GM19467 (cell line): ENCODE results near the gene NDOR1.
"Not testable (repeated sequence)": the region's sequence is repeated elsewhere in the genome, so short reads cannot be mapped to it uniquely, and the experiment has no call there.

ENCODE experiments used
- ATAC-seq: cut with Tn5 transposase; IDR thresholded peaks from one replicate; pipeline ENCODE4 v1.9.1; 2021; ENCODE audit warnings: mild to moderate bottlenecking, moderate library complexity; ENCODE audit not compliant: unreplicated experiment

Gene NDOR1

DNA sequence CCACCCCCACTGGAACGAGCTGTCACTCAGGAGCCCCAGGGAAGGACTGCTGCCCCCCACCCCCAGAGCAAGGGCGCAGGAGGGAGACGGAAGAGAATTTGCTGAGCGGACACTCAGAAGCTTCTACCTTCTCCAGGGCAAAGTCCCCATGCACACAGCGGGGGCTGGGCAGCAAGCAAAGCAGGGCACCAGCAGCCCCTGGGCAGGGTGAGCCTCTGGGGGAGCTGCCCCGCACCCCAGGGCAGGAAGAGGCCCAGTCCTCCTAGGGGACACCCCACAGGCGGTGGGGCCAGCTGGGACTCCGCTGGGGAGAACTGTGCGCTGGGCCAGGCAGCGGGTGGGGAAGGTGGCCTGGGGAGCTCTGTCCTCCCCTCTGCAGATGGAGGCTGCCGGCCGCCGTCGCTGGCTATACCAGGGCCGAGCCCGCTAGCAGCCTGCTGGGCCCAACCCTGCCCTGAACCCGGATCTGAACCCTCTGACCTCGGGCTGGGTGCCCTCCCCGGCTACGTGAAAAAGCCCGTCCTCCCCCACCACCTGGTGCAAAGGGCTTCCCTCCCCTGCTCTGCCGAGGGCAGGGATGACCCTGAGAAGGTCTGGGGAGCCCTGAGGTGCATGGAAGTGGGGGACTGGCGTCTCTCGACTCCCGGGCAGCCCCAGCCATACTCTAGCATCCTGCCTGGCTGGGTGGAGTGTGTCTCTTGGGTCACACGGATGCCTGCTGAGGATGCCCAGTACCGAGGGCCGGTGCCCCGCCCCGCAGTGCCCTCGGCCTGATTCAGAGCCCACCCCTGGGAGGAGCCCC is 24.6 kb downstream of the NDOR1 start:
- ATAC-seq = no peak

DNA sequence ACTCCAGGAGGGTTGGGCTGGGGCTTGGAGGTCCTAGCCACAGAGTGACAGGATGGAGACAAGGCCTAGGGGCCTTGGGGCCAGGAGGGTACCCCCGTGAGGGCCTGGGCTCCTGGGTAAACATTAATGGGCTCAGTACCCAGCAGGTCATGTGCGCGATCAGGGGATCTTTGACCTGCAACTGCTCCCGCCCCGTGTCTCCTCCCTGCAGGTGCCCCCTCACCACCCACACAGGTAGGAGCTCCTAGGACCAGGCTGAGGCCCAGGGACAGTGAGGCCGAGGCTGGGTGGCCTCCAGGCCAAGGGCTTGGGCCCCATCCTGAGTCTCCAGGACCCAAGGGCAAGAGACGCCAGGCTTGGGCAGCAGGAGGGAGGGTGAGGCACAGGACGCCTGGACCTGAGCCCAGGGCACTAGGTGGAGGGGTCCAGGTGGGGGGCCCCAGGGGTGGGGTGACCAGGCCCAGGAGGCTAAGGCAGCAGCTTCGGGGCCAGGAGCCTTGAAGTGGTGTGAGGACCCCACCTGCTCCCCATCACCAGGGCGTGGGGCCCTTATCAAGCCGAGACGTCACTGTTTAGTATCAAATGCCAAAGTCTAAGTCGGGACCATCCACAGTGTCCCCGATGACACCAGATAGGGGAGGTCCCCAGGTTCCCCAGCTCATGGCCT is 25.3 kb downstream of the NDOR1 start, which contains the start of gene SLC34A3:
Gene SLC34A3 (plus strand): TSS at position 197 of the 667 bp plus-strand sequence. CDS start 802 bp downstream, outside the sequence.
- no peak for ATAC-seq

DNA sequence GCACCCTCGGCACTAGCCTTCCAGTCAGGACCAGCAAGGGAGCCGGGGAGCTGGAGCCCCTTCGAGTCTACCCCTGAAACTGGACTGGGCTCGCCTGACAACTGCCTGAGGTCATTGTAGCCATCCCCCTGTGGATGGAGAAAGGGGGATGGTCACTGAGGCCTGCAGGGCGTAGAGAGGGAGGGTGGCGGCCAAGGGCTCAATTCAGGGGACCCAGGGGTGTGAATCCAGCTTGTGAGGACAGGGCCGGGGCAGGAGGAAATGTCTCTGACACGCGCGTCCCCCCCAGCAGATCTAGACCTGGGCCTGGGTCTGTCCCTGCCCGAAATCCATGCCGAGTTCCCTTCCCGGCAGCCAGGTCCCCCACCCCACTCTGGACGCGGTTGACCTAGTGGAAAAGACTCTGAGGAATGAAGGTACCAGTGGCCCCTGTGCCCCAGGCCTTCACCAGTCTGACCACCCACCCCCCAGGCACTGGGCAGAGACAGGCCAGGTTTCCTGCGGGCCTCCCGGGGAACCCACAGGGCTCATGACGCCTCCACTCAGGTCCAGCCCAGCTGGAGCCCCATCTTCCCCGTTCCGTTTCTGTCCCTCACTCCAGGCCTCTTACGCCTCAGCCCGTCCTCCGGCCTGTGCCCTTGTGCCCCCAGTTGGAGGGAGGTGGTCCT is 26.0 kb downstream of the NDOR1 start:
- no peak for ATAC-seq

DNA sequence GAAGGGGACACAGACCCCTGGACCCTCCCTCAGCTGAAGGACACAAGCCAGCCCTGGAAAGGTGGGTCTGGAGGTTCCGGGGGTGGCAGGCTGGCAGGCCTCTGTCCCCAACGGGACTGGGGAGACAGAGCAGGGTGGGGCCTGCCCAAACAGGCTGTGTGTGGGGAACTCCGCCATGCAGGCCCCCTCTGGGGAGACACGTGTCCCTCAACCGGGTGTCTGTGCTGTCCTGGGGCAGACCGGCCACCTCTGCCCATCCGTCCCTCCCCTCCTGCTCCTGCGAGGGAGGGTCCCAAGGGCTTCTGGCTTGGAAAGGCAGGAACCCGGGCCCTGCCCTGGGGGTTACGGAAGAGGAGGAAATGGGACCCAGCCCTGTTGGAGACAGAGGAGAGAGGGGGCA is 26.6 kb downstream of the NDOR1 start:
- no peak for ATAC-seq

GRCh38 chr9:137232510-137232909 is 27.0 kb downstream of the NDOR1 start:
- no peak for ATAC-seq

GRCh38 chr9:137233143-137233980 is 27.9 kb downstream of the NDOR1 start:
- no peak for ATAC-seq

DNA sequence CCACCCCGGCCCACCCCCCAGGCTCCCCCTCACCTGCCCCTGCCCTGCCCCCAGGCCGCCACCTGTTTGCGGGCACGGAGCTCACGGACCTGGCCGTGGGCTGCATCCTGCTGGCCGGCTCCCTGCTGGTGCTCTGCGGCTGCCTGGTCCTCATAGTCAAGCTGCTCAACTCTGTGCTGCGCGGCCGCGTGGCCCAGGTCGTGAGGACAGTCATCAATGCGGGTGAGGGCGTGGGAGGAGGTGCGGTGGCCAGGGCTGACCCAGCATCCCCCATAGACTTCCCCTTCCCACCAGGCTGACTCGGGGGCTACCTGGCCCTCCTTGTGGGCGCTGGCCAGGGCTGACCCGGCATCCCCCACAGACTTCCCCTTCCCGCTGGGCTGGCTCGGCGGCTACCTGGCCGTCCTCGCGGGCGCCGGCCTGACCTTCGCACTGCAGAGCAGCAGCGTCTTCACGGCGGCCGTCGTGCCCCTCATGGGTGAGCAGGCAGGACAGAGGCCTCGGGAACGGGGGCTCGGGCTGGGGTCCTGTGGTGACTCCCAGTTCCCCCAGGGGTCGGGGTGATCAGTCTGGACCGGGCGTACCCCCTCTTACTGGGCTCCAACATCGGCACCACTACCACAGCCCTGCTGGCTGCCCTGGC is 28.7 kb downstream of the NDOR1 start:
- ATAC-seq = no peak

DNA sequence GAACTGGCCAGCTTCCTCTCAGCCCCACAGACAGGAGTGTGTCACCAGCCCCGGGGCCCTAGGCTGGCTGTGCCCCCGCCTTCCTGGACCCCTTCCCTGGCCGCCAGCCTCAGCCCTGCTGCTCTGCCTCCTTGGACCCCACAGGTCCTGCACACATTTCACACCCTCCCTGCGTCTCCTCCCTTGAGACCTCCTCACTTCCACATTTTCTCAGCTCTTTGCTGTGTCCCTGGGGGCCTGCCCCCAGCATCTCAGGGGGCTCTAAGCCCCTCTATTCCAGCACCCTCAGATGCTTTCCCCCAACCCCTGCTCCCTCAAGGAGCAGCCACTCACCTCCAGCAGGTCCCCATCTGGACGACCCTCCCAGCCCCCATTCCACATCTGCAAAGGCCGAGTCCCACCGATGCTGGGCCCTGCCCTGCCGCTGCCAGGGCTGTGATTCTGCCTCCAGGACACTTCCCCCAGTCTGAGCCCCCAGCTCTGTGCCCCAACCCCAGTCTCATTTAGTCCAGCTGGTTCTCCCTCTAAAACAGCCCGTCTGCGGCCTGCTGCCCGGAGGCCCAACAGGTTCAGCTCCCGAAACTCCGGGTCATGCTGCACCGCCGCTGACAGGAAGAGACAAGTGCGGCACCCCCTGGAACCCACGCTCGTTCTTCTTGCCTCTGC is 29.4 kb downstream of the NDOR1 start:
- no peak for ATAC-seq

DNA sequence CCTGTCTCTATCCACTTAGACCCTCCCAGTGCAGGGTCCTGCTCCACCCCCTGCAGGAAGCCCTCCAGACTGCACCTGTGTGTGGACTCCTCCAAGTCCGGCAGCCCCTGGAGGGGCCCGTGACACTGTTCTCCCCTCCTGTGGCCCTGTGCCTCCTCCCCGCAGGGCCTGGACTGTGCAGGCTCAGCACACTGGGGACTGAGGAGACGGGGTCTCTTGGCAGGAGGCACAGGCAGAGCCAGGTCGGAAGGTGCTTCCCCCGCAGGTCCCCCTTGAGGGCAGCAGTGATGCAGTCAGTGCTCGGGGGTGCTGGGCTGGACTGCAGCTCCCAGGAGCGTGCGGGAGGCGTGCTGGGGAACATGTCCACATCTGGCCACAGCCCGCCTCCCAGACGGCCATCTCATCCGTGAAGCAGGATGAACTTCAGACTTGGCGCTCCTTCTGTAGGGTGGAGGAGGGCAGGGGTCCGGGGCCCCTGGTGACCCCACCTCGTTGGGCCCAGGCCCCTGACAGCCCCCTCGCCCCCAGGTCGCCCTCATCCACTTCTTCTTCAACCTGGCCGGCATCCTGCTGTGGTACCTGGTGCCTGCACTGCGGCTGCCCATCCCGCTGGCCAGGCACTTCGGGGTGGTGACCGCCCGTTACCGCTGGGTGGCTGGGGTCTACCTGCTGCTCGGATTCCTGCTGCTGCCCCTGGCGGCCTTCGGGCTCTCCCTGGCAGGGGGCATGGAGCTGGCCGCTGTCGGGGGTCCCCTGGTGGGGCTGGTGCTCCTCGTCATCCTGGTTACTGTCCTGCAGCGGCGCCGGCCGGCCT is 30.1 kb downstream of the NDOR1 start:
- ATAC-seq = no peak

DNA sequence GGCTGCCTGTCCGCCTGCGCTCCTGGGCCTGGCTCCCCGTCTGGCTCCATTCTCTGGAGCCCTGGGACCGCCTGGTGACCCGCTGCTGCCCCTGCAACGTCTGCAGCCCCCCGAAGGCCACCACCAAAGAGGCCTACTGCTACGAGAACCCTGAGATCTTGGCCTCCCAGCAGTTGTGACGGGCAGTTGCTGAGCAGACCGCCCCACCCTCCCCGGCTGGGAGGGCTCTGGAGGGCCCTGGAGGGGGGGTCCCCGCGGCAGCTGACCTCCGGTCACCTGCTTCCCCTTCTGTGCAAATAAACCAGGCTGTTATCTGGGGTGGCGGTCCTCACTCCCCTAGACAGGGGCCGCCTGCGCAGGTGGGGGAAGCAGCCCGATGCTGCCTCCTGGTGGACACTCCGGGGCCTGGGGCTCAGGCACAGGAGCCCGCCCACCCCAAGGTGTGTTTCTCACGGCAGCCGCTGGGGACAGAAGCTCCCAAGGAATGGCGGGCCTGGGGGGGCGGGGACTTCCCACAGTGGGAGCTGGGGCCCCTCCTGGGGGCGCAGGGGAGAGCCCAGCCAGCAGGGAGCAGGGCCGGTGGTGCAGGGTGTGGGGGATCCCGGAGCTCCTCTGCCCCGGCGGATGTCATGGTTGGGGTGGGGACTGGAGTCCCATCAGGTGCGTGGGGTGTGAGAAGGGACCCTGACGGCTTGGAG is 30.9 kb downstream of the NDOR1 start:
- ATAC-seq = no peak

DNA sequence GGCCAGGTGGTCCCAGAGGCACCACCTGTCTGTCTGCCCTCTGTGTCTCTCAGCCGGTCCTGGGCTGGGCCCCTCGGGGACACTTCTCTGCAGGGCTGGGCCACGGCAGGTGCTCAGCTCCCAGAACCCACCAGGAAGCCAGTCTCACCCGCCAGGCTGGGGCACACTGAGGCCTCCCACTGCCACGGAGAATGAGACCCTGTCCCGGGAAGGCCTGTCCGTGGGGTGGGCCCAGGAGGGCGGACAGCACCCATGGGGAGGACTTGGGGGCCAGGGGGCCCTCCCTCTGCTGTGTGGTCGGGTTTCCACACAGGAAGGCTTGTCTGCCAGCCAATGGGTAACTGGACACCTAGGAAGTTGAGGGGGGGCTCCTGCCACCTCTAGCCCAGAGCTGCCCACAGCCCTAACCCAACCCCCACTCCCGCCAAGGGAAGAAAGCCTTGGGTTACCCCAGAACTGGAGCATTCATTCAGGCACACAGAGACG is 31.5 kb downstream of the NDOR1 start:
- no peak for ATAC-seq

GRCh38 chr9:137237759-137238726 is 32.5 kb downstream of the NDOR1 start:
- ATAC-seq = no peak

- not testable (repeated sequence) for ATAC-seq
These were observed 34.2 kb downstream of the NDOR1 start for GRCh38 chr9:137239541-137240200.

- peak; percentile 16 for ATAC-seq
These were observed 34.9 kb downstream of the NDOR1 start for GRCh38 chr9:137240318-137240840.

DNA sequence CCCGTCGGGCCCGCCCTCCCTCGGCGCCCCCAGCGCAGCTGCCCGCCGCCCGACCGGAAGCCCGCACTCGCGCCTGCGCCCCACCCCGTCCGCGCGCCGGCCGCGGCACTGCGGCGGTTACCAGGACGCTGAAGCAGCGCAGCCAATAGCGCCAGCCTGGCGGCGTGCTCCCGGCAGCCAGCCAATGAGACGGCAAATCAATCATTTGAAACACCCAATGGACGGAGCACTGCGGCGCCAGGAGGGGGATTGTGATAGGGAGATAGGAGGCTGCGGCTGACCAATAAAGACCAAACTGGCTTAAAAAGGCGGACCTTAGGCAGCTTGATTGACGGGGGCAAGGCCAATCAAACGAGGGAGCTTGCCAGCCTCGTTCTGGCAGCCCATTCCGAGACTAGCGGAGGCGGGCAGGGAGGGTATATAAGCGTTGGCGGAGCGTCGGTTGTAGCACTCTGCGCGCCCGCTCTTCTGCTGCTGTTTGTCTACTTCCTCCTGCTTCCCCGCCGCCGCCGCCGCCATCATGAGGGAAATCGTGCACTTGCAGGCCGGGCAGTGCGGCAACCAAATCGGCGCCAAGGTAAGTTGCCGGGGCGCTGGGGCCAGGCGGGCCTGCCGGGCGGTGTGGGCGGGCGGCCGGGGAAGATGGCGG is 35.5 kb downstream of the NDOR1 start, which contains the start of gene TUBB4B:
Gene TUBB4B (plus strand): TSS at position 447 of the 649 bp plus-strand sequence. CDS start 74 bp downstream, at position 521.
- ATAC-seq = peak; percentile 67
